Left cardiac atrium (tissue), 4 donors: ENCODE measurements around the gene ACOT11. TPM values are rescaled to one million over a fixed set of nuclear protein-coding genes. Genes with fewer than 3 reads are reported as not detected.
"Not testable (repeated sequence)": the region's sequence is repeated elsewhere in the genome, so short reads cannot be mapped to it uniquely, and the experiment has no call there.

Experiments
- ATAC-seq, 2 donors: fragments of 200-7000 bp; cut with Tn5 transposase; one replicate each; pipeline ENCODE4 v1.9.1; 2020; ENCODE audit warnings: mild to moderate bottlenecking in 2 of 2, moderate library complexity in 2 of 2
- DNase-seq: peaks from one replicate; pipeline ENCODE4 v3.0.0-alpha.2; 2020
- intact Hi-C, 2 donors: fragments of 100-400 bp; cut with DNase I; formaldehyde crosslinking; loops; one replicate each; pipeline versions ENCODE4 v1.14.1 to v1.15.1; 2022 to 2023
- total RNA-seq, 2 donors: library from RNA; stranded (reverse); fragmentation: NEBNext Ultra II Directional; extraction: Animal tissue kit (Norgen Biotek cat#: 25700); gene quantifications; one replicate each; pipeline ENCODE4 v1.2.1, GENCODE V29; 2021
- donor health status: DM: no; HTN: yes; CAD: no.
- donor health status: DM: no; HTN: yes; CAD: no; lungs with severe emphysema.
- donor health status: DM: yes; HTN: yes; CAD: no.
- donor health status: Dilated cardiomyopathy.

The ACOT11 gene
- total RNA-seq, 2 donors from 2014 or later: 15.2 to 23.3 TPM

GRCh38 chr1:54528613-54529012, 19.4 kb upstream of the ACOT11 start:
- intact Hi-C loops: no loop called here
- DNase-seq (no peak), ATAC-seq (no peak)

DNA sequence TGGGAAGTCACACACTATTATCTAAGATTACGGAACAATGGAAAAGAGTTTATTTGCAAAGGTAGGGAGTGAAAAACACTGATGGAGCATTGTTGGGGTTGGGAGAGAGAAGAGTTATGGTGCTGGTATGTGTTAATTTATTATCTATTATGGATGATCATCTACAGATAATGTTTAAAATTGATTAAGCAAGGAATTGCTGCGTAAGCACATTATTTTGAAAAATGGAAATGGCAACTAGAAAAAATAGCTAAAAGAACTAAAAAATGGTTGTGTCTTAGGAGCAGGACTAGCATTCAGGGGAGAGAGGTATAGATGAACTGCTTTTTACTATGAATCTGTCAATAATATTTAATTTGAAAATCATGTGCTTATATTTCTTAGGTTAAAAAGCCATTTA, 16.0 kb upstream of the ACOT11 start:
- DNase-seq: no peak
- intact Hi-C loops: no loop called here
- ATAC-seq: no peak

DNA sequence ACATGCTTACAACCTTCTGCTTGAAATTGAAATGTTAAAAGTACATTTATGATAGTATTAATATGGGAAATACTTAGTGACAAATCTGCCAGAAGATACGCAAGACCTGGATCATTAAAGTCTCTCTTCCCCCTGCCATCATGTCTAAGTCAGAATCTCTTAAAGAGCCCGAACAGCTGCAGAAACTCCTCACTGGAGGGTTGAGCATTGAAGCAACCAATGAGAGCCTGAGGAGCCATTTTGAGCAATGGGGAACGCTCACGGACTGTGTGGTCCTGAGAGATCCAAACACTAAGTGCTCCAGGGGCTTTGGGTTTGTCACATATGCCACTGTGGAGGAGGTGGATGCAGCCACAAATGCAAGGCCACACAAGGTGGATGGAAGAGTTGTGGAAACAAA, 11.4 kb upstream of the ACOT11 start:
- DNase-seq, intact Hi-C loops, ATAC-seq: not testable (repeated sequence)

DNA sequence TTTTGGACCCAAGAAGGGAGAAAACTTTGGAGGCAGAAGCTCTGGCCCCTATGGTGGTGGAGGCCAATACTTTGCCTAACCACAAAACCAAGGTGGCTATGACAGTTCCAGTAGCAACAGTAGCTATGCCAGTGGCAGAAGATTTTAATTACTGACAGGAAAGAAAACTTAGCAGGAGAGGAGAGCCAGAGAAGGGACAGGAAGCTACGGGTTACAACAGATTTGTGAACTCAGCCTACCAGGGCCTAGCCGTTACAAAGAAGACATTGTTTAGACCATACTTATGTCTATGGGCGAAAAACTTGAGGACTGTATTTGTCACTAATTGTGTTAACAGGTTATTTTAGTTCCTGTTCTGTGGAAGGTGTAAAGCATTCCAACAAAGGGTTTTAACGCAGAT, 10.4 kb upstream of the ACOT11 start:
- intact Hi-C loops: no loop called here
- ATAC-seq (no peak), DNase-seq (no peak)

DNA sequence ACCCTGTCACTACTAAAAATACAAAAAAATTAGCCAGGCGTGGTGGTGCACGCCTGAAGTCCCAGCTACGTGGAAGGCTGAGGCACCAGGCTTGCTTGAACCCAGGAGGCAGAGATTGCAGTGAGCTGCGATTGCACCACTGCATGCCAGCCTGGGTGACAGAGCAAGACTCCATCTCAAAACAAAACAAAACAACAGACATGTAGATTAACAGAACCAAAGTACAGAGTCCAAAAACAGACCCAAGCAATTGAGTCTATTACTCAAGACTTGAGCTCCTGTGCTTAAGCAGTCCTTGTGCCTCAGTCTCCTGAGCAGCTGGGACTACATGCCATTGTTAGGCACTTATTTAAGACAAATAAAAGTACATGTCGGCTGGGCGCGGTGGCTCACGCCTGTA, 9.5 kb upstream of the ACOT11 start:
- no peak for DNase-seq
- intact Hi-C loops: no loop called here

DNA sequence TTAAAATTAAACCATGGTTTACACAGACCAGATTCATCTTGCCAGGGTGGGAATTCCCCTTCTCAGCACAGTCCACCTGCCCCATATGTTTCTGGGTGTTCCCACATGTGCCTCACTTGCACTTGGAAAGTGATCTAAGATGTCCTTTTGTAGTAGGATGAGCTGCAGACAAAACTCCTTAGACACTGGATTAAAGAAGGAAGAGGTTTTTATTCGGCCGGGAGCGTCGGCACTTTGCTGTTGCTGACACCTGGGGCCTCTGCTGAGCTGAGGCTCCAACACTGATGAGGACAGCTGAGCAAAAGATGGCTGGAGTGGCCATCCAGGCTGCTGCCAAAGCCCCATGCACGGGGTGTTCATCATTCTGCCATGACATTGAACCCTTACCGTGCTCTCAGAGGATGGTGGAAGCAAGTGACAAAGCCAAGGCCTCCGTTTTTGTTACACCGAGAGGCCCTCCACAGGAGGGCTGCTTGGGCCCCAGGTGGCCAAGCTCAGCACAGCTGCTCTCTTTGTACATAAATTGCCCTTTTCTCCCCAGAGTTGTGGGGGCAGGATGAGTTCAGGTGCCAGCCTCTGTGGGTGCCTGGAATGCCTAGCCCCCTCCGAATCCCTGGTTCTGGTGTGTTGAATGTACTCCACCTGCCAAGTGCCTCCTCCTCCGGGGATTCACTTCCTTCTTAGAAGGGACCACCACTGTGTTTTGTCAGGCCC, 7.3 kb upstream of the ACOT11 start:
- intact Hi-C loops: no loop called here
- no peak for ATAC-seq
- DNase-seq: no peak

More for the DNA sequence above, 9.5 kb upstream of the ACOT11 start:
- ATAC-seq: no peak

DNA sequence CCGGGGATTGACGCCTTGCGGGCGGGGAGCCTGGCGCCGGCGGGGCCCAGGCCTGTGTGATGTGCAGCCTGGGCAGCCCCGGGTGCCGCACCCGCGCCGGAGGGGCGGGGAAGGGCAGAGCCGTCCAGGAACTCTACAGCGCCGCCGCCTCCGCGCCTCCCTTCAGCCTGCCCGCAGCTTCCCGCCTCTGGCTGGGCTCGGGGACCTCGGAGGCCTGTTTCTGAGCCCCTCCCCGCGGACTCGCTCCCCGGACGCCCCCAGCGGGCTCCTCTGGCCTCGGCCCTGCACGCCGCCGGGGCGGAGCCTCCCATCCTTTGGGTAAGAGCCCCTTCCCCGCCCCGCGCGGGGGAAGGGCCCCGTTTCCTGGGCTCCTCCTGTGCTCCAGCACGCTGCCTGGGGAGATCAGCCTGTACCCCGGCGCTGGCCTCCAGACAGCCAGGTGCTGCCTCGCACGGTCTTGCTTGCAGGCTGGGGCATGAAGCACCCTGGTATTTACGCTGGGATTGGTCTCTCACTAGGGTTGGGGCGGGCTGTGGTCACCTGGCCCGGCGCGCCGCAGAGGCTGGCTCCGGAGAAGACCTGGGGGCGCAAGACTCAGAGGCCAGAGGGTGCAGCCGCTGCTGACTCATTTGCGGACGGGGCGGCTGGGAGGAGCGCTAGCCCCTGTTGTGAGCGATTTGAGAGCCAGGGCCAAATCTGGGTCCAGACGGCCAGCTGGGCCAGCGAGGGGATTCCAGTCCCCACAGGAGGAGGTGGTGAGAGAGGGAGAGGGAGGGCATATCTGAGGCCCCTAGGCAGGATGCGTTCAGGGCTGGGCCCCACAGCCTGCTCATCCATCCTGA, 5.7 kb upstream of the ACOT11 start:
- ATAC-seq: peak; percentile 81 to 92
- intact Hi-C loops: no loop called here
- DNase-seq: peak; percentile 73

DNA sequence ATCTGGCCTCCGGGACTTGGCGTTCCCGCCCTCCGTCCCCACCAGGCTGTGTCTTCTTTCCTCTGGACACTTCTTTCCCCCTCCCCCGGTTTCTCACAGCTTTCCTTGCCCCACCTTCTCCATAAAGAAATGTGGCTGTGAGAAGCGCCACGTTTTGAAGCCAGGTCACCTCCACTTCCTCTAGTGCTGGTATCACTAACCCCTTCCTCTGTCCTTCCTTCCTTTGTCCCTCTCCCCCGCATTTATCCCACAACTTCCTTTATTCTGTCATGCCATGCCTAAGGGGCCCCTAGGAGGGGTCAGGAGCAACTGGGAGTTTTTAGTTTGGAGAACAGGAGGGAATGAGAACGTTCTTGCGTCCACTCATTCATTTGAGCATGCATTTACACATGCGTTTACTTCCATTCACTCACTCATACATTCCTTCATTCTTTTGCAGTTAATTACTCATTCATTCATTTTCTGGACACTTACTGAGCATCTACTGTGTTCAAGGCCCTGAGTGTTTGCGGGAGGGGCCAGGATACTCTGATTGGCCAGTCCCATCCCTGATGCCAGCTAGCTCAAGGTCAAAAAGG, 5.0 kb upstream of the ACOT11 start:
- DNase-seq (no peak), ATAC-seq (no peak)
- intact Hi-C loops: no loop called here

GRCh38 chr1:54543729-54544496, 4.1 kb upstream of the ACOT11 start:
- intact Hi-C loops: no loop called here
- no peak for DNase-seq
- no peak for ATAC-seq

DNA sequence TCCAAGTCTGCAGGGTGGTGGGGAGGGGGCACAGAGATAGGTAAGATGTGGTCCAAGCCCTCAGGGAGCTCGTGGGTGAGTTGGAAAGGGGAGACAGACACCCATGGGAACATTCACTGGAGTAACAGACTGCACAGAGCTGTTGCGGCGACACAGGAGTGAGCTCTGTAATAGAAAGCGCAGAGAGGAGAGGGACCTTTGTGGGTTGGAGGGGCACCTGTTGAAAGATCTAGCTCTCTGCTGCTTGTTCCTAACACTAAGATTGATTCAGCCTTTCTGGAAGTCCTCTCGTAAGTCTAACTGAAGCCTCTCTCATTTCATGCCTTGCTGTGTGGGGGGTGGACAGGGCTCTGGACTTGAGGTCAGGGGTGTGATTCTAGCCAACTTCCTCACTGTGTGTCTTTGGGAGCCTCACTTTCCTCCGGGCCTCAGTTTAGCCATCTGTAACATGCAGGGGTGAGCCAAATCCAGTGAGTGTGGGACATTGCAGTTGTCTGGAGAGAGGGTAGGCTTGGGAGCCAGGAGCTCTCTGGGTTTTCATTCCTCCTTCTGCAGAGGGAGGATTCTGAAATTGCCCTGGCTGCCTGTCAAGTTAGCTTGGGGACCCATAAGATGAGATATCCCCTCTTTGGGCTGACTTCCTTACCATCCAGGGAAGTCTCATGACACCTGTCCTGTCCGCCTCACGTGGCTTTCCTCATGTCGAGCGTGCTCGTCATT, 2.0 kb upstream of the ACOT11 start:
- no peak for ATAC-seq
- intact Hi-C loops: loop anchor here in 1 of 2 donors (5.0 kb wide), 1 partner anchor 36 kb away; no protein-coding TSS in a partner anchor
- DNase-seq: no peak

- intact Hi-C loops: loop anchor here in 1 of 2 donors (5.0 kb wide), 1 partner anchor 35 kb away; no protein-coding TSS in a partner anchor
- DNase-seq (no peak), ATAC-seq (no peak)
Observed at GRCh38 chr1:54546651-54547401, 1.2 kb upstream of the ACOT11 start.

GRCh38 chr1:54548389-54549044, 489 bp downstream of the ACOT11 start:
- DNase-seq (peak; percentile 41), ATAC-seq (peak; percentile 41 to 51)
- intact Hi-C loops: loop anchor here in 1 of 2 donors (5.0 kb wide), 1 partner anchor 34 kb away; no protein-coding TSS in a partner anchor

- ATAC-seq (peak in 1 of 2 donors; percentile 14), DNase-seq (peak; percentile 57)
- intact Hi-C loops: loop anchor here in 1 of 2 donors (5.0 kb wide), 1 partner anchor 33 kb away; no protein-coding TSS in a partner anchor
Observed at GRCh38 chr1:54549181-54549924, 1.3 kb downstream of the ACOT11 start.

- ATAC-seq (no peak), DNase-seq (no peak)
- intact Hi-C loops: no loop called here
Observed at GRCh38 chr1:54551891-54552290, 3.9 kb downstream of the ACOT11 start.

- ATAC-seq: no peak
- DNase-seq: no peak
- intact Hi-C loops: no loop called here
Observed at GRCh38 chr1:54553602-54554313, 5.7 kb downstream of the ACOT11 start.

- DNase-seq: no peak
- no peak for ATAC-seq
- intact Hi-C loops: no loop called here
Observed at GRCh38 chr1:54556110-54556509, 8.1 kb downstream of the ACOT11 start.
